ENCODE data around the gene TBC1D25.

Gene TBC1D25

DNA sequence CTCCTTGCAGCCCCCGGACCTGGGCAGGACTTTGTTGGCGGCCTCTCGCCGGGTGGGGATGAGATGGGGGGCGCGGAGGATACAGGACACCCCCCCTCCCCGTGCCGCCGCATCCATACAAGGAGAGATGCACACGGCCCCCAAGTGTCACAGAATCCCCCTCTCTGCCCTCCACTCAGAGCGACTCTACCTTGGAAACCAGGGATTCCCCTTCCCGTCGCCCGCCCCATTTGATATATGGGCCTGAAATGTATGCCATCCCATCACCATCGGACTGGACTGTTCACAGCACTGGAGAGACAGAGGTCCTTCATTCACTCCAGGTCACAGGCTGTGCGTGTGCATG, 30.3 kb upstream of the TBC1D25 start:
- peak; percentile 8 for DNase-seq (ENCODE audit: low spot score)
- TF ChIP-seq CTCF (IDR thresholded peaks at IDR 0.05; ENCODE audit: extremely low read depth, missing control alignments): no peak

GRCh38 chrX:48509619-48510018, 29.9 kb upstream of the TBC1D25 start:
- no peak for TF ChIP-seq CTCF (IDR thresholded peaks at IDR 0.05; ENCODE audit: extremely low read depth, missing control alignments)
- no peak for DNase-seq (ENCODE audit: low spot score)

DNA sequence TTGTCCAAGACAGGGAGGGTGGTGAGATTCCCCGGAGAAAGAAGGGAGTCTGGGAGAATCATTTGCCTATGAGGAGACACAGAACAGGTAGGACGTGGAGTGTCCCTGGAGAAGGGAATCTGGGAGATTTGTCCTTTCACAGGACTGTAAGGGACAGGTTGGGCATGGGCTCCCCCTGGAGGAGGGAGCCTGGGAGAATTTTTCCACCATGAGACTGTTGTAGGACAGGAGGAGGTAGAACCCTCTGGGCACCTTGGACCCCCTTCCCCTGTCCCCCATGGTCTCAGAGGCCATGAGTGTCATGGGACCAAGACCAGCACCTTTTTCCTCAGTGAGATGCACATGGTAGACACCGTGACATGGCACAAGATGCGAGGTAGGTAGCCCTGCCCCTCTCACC, 28.0 kb upstream of the TBC1D25 start:
- peak; percentile 21 for TF ChIP-seq CTCF (IDR thresholded peaks at IDR 0.05; ENCODE audit: extremely low read depth, missing control alignments)
- DNase-seq (ENCODE audit: low spot score): no peak

DNA sequence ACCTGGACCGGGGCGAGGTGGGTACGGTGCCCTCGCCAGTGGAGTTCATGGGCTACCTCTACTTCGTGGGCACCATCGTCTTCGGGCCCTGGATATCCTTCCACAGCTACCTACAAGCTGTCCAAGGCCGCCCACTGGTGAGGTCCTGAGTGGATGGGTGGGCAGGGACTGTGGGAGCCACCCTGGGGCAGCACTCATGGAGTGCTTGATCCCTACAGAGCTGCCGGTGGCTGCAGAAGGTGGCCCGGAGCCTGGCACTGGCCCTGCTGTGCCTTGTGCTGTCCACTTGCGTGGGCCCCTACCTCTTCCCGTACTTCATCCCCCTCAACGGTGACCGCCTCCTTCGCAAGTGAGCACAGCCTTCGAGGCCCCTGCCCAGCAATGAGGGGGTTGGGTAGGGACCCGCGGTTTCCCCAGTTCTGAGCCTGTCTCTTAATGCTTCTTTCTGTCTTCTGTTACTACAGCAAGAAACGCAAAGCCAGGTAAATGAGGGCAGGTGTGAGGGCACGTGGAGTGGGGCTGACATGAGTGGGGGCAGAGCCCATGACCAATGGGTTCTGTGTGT, 27.1 kb upstream of the TBC1D25 start:
- TF ChIP-seq CTCF (IDR thresholded peaks at IDR 0.05; ENCODE audit: extremely low read depth, missing control alignments): no peak
- DNase-seq (ENCODE audit: low spot score): no peak

DNA sequence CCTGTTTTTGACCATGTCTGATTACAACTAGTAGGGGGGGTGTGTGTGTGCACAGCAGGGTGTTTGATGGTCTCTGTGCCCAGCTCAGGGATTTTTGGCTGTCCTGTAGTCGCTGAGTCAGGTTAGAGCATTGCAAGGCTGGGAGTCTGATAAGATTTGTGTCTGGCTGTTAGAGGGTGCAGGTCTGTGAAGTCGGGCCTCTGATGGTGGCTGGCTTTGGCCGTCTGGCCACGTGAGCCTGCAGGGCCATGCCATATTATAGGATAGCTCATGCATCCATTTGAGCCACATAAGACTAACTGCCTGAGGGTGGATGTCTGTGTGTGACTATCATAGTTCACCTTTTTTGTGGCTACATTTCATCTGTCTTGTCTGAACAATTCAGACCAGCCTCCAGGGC, 25.8 kb upstream of the TBC1D25 start:
- no peak for DNase-seq (ENCODE audit: low spot score)
- TF ChIP-seq CTCF (IDR thresholded peaks at IDR 0.05; ENCODE audit: extremely low read depth, missing control alignments): no peak

DNA sequence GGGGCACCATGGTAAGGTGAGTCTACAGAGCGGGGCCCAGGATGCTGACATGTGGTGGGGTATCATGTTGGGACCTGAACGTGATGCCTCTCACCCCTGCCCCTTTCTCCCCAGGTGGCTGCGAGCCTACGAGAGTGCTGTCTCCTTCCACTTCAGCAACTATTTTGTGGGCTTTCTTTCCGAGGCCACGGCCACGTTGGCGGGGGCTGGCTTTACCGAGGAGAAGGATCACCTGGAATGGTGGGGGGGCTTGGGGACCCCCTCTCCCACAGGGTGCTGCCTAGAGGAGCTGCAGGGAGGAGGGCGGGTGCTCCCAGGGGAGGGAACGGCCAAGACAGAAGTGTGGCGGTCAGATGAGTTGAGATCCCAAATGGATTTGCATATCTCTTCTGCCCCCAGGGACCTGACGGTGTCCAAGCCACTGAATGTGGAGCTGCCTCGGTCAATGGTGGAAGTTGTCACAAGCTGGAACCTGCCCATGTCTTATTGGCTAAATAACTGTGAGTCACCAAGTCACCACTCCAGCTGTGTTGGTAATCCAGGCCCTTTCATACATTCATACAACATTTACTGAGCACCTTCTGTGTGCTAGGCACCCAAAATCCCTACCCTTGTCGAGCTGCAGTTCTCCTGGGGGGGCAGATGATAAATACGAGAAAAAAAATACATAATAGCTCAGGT, 25.2 kb upstream of the TBC1D25 start:
- DNase-seq (ENCODE audit: low spot score): no peak
- TF ChIP-seq CTCF (IDR thresholded peaks at IDR 0.05; ENCODE audit: extremely low read depth, missing control alignments): no peak

DNA sequence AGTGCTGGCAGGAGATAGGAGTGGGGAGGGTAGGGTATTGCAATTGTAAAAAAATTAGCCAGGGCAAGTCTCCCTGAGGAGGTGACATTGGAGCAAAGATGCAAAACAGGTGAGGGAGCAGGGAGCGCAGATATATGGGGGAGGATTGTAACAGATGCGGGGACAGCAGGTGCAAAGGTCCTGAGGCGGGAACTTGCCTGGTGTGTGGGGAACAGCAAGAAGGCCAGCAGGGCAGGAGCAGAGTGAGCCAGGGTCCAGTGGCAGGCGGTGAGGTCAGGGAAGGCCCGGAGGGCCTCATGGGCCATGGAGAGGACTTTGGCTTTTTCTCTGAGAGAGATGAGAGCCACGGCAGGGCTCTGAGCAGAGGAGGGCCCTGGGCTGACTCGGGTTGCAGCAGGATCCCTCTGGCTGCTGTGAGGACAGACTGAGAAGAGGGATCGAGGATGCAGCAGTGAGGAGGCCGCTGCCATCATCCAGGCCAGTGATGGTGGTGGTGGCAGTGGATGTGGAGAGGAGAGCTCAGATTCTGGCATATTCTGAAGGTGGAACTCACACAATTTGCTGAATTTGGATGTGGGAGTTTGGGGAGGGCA, 24.6 kb upstream of the TBC1D25 start:
- no peak for TF ChIP-seq CTCF (IDR thresholded peaks at IDR 0.05; ENCODE audit: extremely low read depth, missing control alignments)
- DNase-seq (ENCODE audit: low spot score): no peak
